ENCODE results near the gene THOC2.
"Not testable (repeated sequence)": the region's sequence is repeated elsewhere in the genome, so short reads cannot be mapped to it uniquely, and the experiment has no call there.

The THOC2 gene

GRCh38 chrX:123698979-123699520, 33.8 kb downstream of the THOC2 start:
- no peak overlapping the region for H3K27ac ChIP-seq (ENCODE audit: low read length)
- H3K9me3 ChIP-seq (ENCODE audit: control insufficient read depth, insufficient read depth, low read length), result no peaks in the 10 kb centered on the region
- no peaks in the 10 kb centered on the region for H3K27me3 ChIP-seq (ENCODE audit: control insufficient read depth, insufficient read depth, low read length)
- no peak overlapping the region for H3K4me3 ChIP-seq (ENCODE audit: low read length)
- DNase-seq (ENCODE audit: low read depth, low spot score), result no peak
- H3K36me3 ChIP-seq (ENCODE audit: control insufficient read depth, insufficient read depth, low read length), result no peaks in the 10 kb centered on the region
- no peaks in the 10 kb centered on the region for H3K4me1 ChIP-seq (ENCODE audit: control insufficient read depth, insufficient read depth, low read length)

DNA sequence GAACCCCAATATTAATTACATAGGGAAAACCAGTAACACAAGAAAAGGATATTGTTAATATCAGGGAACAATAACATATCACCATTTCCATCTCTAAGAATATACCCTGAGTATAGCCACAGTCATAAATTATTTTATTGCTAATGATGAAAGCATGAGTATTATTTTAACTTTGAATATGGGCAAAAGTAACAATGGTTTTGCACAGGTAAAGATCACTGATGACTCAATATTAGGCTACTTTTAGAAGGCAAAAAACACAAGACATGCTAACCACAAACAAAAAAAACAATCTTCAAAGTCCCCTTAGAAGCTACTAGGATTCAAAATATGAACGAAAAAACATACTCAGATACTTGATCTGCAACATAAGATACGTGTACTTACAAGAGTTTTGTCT, 36.5 kb downstream of the THOC2 start:
- no peak overlapping the region for H3K27ac ChIP-seq (ENCODE audit: low read length)
- no peak for DNase-seq (ENCODE audit: low read depth, low spot score)
- H3K27me3 ChIP-seq (ENCODE audit: control insufficient read depth, insufficient read depth, low read length), result no peaks in the 10 kb centered on the region
- no CpG with 5 or more reads among the region's 2 CpGs for WGBS (ENCODE audit: insufficient coverage, insufficient read length)
- no peaks in the 10 kb centered on the region for H3K4me1 ChIP-seq (ENCODE audit: control insufficient read depth, insufficient read depth, low read length)
- no peak overlapping the region for H3K4me3 ChIP-seq (ENCODE audit: low read length)
- no peaks in the 10 kb centered on the region for H3K9me3 ChIP-seq (ENCODE audit: control insufficient read depth, insufficient read depth, low read length)
- H3K36me3 ChIP-seq (ENCODE audit: control insufficient read depth, insufficient read depth, low read length), result no peaks in the 10 kb centered on the region

- H3K36me3 ChIP-seq (ENCODE audit: control insufficient read depth, insufficient read depth, low read length), result no peaks in the 10 kb centered on the region
- H3K4me3 ChIP-seq (ENCODE audit: low read length), result no peak overlapping the region
- DNase-seq (ENCODE audit: low read depth, low spot score), result no peak
- H3K27me3 ChIP-seq (ENCODE audit: control insufficient read depth, insufficient read depth, low read length), result no peaks in the 10 kb centered on the region
- H3K9me3 ChIP-seq (ENCODE audit: control insufficient read depth, insufficient read depth, low read length), result no peaks in the 10 kb centered on the region
- H3K27ac ChIP-seq (ENCODE audit: low read length), result no peak overlapping the region
- H3K4me1 ChIP-seq (ENCODE audit: control insufficient read depth, insufficient read depth, low read length), result no peaks in the 10 kb centered on the region
Measured at GRCh38 chrX:123695242-123695641, 37.6 kb downstream of the THOC2 start.

- Histone ChIP-seq H3K36me3 (ENCODE audit: control insufficient read depth, insufficient read depth, low read length) (no peaks in the 10 kb centered on the region), H3K9me3 (ENCODE audit: control insufficient read depth, insufficient read depth, low read length) (no peaks in the 10 kb centered on the region), H3K27ac (ENCODE audit: low read length) (no peak overlapping the region), H3K27me3 (ENCODE audit: control insufficient read depth, insufficient read depth, low read length) (no peaks in the 10 kb centered on the region), H3K4me3 (ENCODE audit: low read length) (no peak overlapping the region), H3K4me1 (ENCODE audit: control insufficient read depth, insufficient read depth, low read length) (no peaks in the 10 kb centered on the region)
- no CpG with 5 or more reads among the region's 5 CpGs for WGBS (ENCODE audit: insufficient coverage, insufficient read length)
- DNase-seq (ENCODE audit: low read depth, low spot score), result no peak
Measured at GRCh38 chrX:123691776-123692175, 41.1 kb downstream of the THOC2 start.

DNA sequence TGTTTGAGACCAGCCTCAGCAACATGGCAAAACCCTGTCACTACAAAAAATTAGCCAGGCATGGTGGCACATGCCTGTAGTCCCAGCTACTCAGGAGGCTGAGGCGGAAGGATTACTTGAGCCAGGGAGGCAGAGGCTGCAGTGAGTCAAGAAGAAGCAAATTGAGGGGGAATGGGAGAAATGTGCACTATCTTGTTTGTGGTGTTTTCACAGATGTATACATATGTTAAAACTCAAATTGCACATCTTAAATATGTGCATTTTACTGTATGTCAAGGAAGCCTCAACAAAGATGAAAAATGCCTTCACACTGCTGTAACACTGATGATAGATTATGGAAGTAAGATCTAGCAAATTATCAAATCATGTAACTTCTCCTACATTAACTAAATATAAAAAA, 44.3 kb downstream of the THOC2 start:
- Histone ChIP-seq H3K27me3 (ENCODE audit: control insufficient read depth, insufficient read depth, low read length) (no peaks in the 10 kb centered on the region), H3K36me3 (ENCODE audit: control insufficient read depth, insufficient read depth, low read length) (no peaks in the 10 kb centered on the region), H3K4me3 (ENCODE audit: low read length) (no peak overlapping the region), H3K9me3 (ENCODE audit: control insufficient read depth, insufficient read depth, low read length) (no peaks in the 10 kb centered on the region), H3K4me1 (ENCODE audit: control insufficient read depth, insufficient read depth, low read length) (no peaks in the 10 kb centered on the region), H3K27ac (ENCODE audit: low read length) (no peak overlapping the region)
- DNase-seq (ENCODE audit: low read depth, low spot score), result no peak
- WGBS (ENCODE audit: insufficient coverage, insufficient read length), result no CpG with 5 or more reads among the region's 1 CpG

DNA sequence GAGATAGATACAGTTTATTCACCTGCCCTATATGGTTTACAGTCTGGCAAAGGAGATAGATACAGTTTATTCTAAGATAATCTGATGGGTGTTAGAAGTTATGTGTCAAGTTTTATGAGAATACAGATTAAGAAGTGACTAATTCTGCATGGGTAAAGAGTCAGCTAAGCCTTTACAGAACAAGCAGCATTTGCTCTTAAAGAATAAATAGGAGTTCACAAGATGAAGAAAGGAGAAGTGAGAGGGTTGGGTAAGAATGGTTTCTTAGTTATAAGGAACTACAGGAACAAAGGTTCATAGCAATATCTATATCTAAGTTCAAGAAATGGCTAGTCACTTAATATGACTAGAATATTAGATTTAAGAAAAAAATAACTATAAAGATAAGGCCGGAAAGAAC, 47.6 kb downstream of the THOC2 start:
- DNase-seq (ENCODE audit: low read depth, low spot score), result no peak

GRCh38 chrX:123682186-123682585, 50.7 kb downstream of the THOC2 start:
- DNase-seq (ENCODE audit: low read depth, low spot score), result no peak
- Histone ChIP-seq H3K4me1 (ENCODE audit: control insufficient read depth, insufficient read depth, low read length) (no peaks in the 10 kb centered on the region), H3K27me3 (ENCODE audit: control insufficient read depth, insufficient read depth, low read length) (no peaks in the 10 kb centered on the region), H3K4me3 (ENCODE audit: low read length) (no peak overlapping the region), H3K36me3 (ENCODE audit: control insufficient read depth, insufficient read depth, low read length) (no peaks in the 10 kb centered on the region), H3K9me3 (ENCODE audit: control insufficient read depth, insufficient read depth, low read length) (no peaks in the 10 kb centered on the region), H3K27ac (ENCODE audit: low read length) (no peak overlapping the region)

More for the DNA sequence above, 47.6 kb downstream of the THOC2 start:
- Histone ChIP-seq H3K36me3 (ENCODE audit: control insufficient read depth, insufficient read depth, low read length) (no peaks in the 10 kb centered on the region), H3K27ac (ENCODE audit: low read length) (no peak overlapping the region), H3K27me3 (ENCODE audit: control insufficient read depth, insufficient read depth, low read length) (no peaks in the 10 kb centered on the region), H3K9me3 (ENCODE audit: control insufficient read depth, insufficient read depth, low read length) (no peaks in the 10 kb centered on the region), H3K4me3 (ENCODE audit: low read length) (no peak overlapping the region), H3K4me1 (ENCODE audit: control insufficient read depth, insufficient read depth, low read length) (no peaks in the 10 kb centered on the region)
- no CpG with 5 or more reads among the region's 1 CpG for WGBS (ENCODE audit: insufficient coverage, insufficient read length)

GRCh38 chrX:123679733-123680460, 53.0 kb downstream of the THOC2 start:
- H3K9me3 ChIP-seq (ENCODE audit: control insufficient read depth, insufficient read depth, low read length); H3K27ac ChIP-seq (ENCODE audit: low read length); H3K36me3 ChIP-seq (ENCODE audit: control insufficient read depth, insufficient read depth, low read length); H3K4me3 ChIP-seq (ENCODE audit: low read length); DNase-seq (ENCODE audit: low read depth, low spot score); H3K4me1 ChIP-seq (ENCODE audit: control insufficient read depth, insufficient read depth, low read length); H3K27me3 ChIP-seq (ENCODE audit: control insufficient read depth, insufficient read depth, low read length): not testable (repeated sequence)
- no CpG with 5 or more reads among the region's 15 CpGs for WGBS (ENCODE audit: insufficient coverage, insufficient read length)

DNA sequence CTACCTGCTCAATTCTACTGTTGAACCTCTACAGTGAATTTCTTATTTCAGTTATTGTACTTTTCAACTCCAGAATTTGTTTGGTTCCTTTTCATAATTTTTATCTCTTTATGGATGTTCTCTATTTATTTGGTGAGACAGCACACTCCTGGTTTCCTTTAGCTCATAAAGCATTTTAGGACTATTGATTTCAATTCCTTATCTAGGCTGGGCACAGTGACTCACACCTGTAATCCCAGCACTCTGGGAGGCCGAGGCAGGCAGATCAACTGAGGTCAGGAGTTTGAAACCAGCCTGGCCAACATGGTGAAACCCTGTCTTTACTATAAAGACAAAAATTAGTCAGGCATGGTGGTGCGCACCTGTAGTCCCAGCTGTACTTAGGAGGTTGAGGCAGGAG, 57.7 kb downstream of the THOC2 start:
- H3K4me3 ChIP-seq (ENCODE audit: low read length), result no peak overlapping the region
- DNase-seq (ENCODE audit: low read depth, low spot score), result no peak
- no CpG with 5 or more reads among the region's 2 CpGs for WGBS (ENCODE audit: insufficient coverage, insufficient read length)
- H3K36me3 ChIP-seq (ENCODE audit: control insufficient read depth, insufficient read depth, low read length), result no peaks in the 10 kb centered on the region
- H3K27me3 ChIP-seq (ENCODE audit: control insufficient read depth, insufficient read depth, low read length), result no peaks in the 10 kb centered on the region
- no peak overlapping the region for H3K27ac ChIP-seq (ENCODE audit: low read length)
- H3K9me3 ChIP-seq (ENCODE audit: control insufficient read depth, insufficient read depth, low read length), result no peaks in the 10 kb centered on the region
- no peaks in the 10 kb centered on the region for H3K4me1 ChIP-seq (ENCODE audit: control insufficient read depth, insufficient read depth, low read length)

DNA sequence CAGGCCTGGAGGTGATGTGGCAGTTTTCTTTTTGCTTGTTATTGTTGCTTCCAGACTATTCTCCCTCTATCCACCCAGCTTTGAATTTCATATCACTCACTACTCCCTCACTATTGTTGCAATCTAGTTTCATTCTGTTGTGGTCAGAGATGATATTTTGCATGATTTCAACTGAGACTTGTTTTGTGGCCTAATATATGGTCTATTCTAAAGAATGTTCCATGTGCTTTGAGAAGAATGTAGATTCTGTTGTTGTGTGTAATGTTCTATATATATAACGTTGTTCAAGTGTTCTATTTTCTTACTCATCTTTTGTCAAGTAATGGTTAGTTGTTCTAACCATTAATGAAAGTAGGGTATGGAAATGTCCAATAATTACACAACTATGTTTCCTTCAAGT, 59.0 kb downstream of the THOC2 start:
- no peak for DNase-seq (ENCODE audit: low read depth, low spot score)
- H3K4me3 ChIP-seq (ENCODE audit: low read length), result no peak overlapping the region
- H3K9me3 ChIP-seq (ENCODE audit: control insufficient read depth, insufficient read depth, low read length), result no peaks in the 10 kb centered on the region
- H3K4me1 ChIP-seq (ENCODE audit: control insufficient read depth, insufficient read depth, low read length), result no peaks in the 10 kb centered on the region
- H3K27me3 ChIP-seq (ENCODE audit: control insufficient read depth, insufficient read depth, low read length), result no peaks in the 10 kb centered on the region
- no CpG with 5 or more reads among the region's 1 CpG for WGBS (ENCODE audit: insufficient coverage, insufficient read length)
- no peaks in the 10 kb centered on the region for H3K36me3 ChIP-seq (ENCODE audit: control insufficient read depth, insufficient read depth, low read length)
- no peak overlapping the region for H3K27ac ChIP-seq (ENCODE audit: low read length)

DNA sequence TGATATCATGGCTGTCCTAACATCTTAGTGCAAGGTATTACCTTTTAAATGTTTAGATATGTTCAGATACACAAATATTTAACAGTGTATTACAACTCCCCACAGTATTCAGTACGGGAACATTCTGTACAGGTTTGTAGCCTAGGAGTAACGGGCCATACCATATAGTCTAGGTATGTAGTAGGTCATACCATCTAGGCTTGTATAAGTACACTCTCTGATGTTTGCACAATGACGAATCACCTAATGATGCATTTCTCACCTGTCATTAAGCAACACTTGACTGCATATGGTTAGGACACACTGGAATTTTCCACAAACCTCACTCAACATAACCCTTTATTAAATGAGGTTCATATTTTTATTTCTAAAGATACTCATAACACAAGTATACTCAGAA, 67.7 kb downstream of the THOC2 start:
- WGBS (ENCODE audit: insufficient coverage, insufficient read length), result no CpG with 5 or more reads among the region's 3 CpGs
- no peaks in the 10 kb centered on the region for H3K4me1 ChIP-seq (ENCODE audit: control insufficient read depth, insufficient read depth, low read length)
- H3K36me3 ChIP-seq (ENCODE audit: control insufficient read depth, insufficient read depth, low read length), result peaks cover 5% of the 10 kb centered on the region; the same call in 1 of the 2 replicates
- DNase-seq (ENCODE audit: low read depth, low spot score), result no peak
- no peak overlapping the region for H3K4me3 ChIP-seq (ENCODE audit: low read length)
- no peaks in the 10 kb centered on the region for H3K9me3 ChIP-seq (ENCODE audit: control insufficient read depth, insufficient read depth, low read length)
- no peak overlapping the region for H3K27ac ChIP-seq (ENCODE audit: low read length)
- no peaks in the 10 kb centered on the region for H3K27me3 ChIP-seq (ENCODE audit: control insufficient read depth, insufficient read depth, low read length)

All from iPS DF 6.9 (cell line).